Measurements from ENCODE around the gene GPR179.

GRCh38 chr17:38324772-38325171 lies 19.0 kb downstream of the GPR179 start:
- TF ChIP-seq NPAS2 (CRISPR knock-in tag; IDR thresholded peaks at IDR 0.05; ENCODE audit: borderline replicate concordance) (no peak), CTCF (IDR thresholded peaks at IDR 0.05) (no peak), SMC3 (IDR thresholded peaks at IDR 0.05) (no peak), JUN (IDR thresholded peaks at IDR 0.05) (no peak), RAD21 (conservative IDR thresholded peaks at IDR 0.05 in 1 of 2, IDR thresholded peaks at IDR 0.05 in 1 of 2) (no peak), MYC (IDR thresholded peaks at IDR 0.05; ENCODE audit: borderline replicate concordance, low read length) (no peak), E2F6 (IDR thresholded peaks at IDR 0.05; ENCODE audit: borderline replicate concordance, low read depth) (no peak), POLR2A (IDR thresholded peaks at IDR 0.05; ENCODE audit: low read length) (no peak), FOSL2 (IDR thresholded peaks at IDR 0.05) (no peak), FOSL2 (CRISPR knock-in tag; IDR thresholded peaks at IDR 0.05) (no peak), TP53 (CRISPR knock-in tag; IDR thresholded peaks at IDR 0.05) (no peak), REST (IDR thresholded peaks at IDR 0.05) (no peak)
